HepG2 (cell line): ENCODE measurements around the gene GOT2. TPM values are rescaled to one million over a fixed set of nuclear protein-coding genes. Genes with fewer than 3 reads are reported as not detected.

ENCODE experiments used
- BHLHE40 ChIP-seq: IDR thresholded peaks from 2 replicates; pipeline ENCODE4 v1.6.1; 2011; ENCODE audit warnings: low read length, improper control_type of control experiment
- CCDC6 ChIP-seq: sonication (generic); formaldehyde crosslinking; IDR thresholded peaks from 2 replicates; pipeline ENCODE4 v1.8.1; 2022; ENCODE audit warnings: mild to moderate bottlenecking, missing genetic modification reagents, moderate library complexity
- CENPX ChIP-seq: sonication (generic); formaldehyde crosslinking; IDR thresholded peaks from 2 replicates; pipeline ENCODE4 v1.9.0; 2021; ENCODE audit warnings: mild to moderate bottlenecking, missing genetic modification reagents, moderate library complexity
- FIP1L1 ChIP-seq: fragments of 200-400 bp; formaldehyde crosslinking; IDR thresholded peaks from 2 replicates; pipeline ENCODE4 v1.6.1; 2018; ENCODE audit warnings: low read depth, mild to moderate bottlenecking, low read length, moderate library complexity, borderline replicate concordance; ENCODE audit not compliant: insufficient read depth
- FOXP4 ChIP-seq: sonication (generic); formaldehyde crosslinking; IDR thresholded peaks from 2 replicates; pipeline ENCODE4 v1.4.0; 2020; ENCODE audit warnings: missing genetic modification reagents
- GATA4 ChIP-seq: sonication (generic); IDR thresholded peaks from 2 replicates; pipeline ENCODE4 v1.6.1; 2016; ENCODE audit warnings: antibody characterized with exemption, low read depth, borderline replicate concordance
- HDAC6 ChIP-seq: fragments of 200-600 bp; sonication (generic); IDR thresholded peaks from 2 replicates; pipeline ENCODE4 v1.7.0; 2017; ENCODE audit warnings: mild to moderate bottlenecking, antibody characterized with exemption, low read length, low read depth
- HNF4A ChIP-seq: sonication (generic); formaldehyde crosslinking; IDR thresholded peaks from 2 replicates; pipeline ENCODE4 v1.4.0; 2020; ENCODE audit warnings: missing genetic modification reagents
- KLF11 ChIP-seq: IDR thresholded peaks from 2 replicates; pipeline ENCODE4 v1.6.1; 2016; ENCODE audit warnings: missing compliant biosample characterization
- MED13 ChIP-seq: sonication (generic); formaldehyde crosslinking; IDR thresholded peaks from 2 replicates; pipeline ENCODE4 v1.5.0; 2020; ENCODE audit warnings: missing genetic modification reagents
- MIER3 ChIP-seq: IDR thresholded peaks from 2 replicates; pipeline ENCODE4 v1.6.1; 2016; ENCODE audit warnings: missing compliant biosample characterization, borderline replicate concordance
- NFE2L1 ChIP-seq: sonication (generic); formaldehyde crosslinking; IDR thresholded peaks from 2 replicates; pipeline ENCODE4 v1.4.0; 2020; ENCODE audit warnings: missing genetic modification reagents, mild to moderate bottlenecking, borderline replicate concordance
- NR2F1 ChIP-seq, 2 experiments: fragments of 450-650 bp in 1 of 2; formaldehyde crosslinking in 1 of 2; IDR thresholded peaks; 2 replicates each; pipeline versions ENCODE4 v1.5.0 to v1.6.1; 2016 to 2020; ENCODE audit warnings: mild to moderate bottlenecking in 1 of 2, missing compliant biosample characterization in 1 of 2, missing genetic modification reagents in 1 of 2, moderate library complexity in 1 of 2
- PCBP2 ChIP-seq: fragments of 200-400 bp; formaldehyde crosslinking; optimal IDR thresholded peaks from 2 replicates; pipeline ENCODE3; 2018; ENCODE audit warnings: low read length, low read depth; ENCODE audit not compliant: poor library complexity, severe bottlenecking
- RAD21 ChIP-seq: fragments of 450-650 bp; formaldehyde crosslinking; IDR thresholded peaks from 2 replicates; pipeline ENCODE4 v1.5.0; 2020; ENCODE audit warnings: mild to moderate bottlenecking
- SIX1 ChIP-seq: sonication (generic); formaldehyde crosslinking; IDR thresholded peaks from 2 replicates; pipeline ENCODE4 v1.4.0; 2020; ENCODE audit warnings: missing genetic modification reagents, borderline replicate concordance
- STAG1 ChIP-seq: sonication (generic); formaldehyde crosslinking; IDR thresholded peaks from 2 replicates; pipeline ENCODE4 v1.4.0; 2020; ENCODE audit warnings: missing genetic modification reagents
- TEF ChIP-seq: sonication (generic); formaldehyde crosslinking; IDR thresholded peaks from 2 replicates; pipeline ENCODE4 v1.5.0; 2020; ENCODE audit warnings: missing genetic modification reagents
- THAP9 ChIP-seq: sonication (generic); formaldehyde crosslinking; IDR thresholded peaks from 2 replicates; pipeline ENCODE4; 2020; ENCODE audit warnings: missing genetic modification reagents, mild to moderate bottlenecking, borderline replicate concordance
- U2AF1 ChIP-seq: fragments of 200-400 bp; formaldehyde crosslinking; optimal IDR thresholded peaks from 2 replicates; pipeline ENCODE3; 2017; ENCODE audit warnings: mild to moderate bottlenecking, low read depth, low read length
- ZNF20 ChIP-seq: sonication (generic); formaldehyde crosslinking; IDR thresholded peaks from 2 replicates; pipeline ENCODE4 v1.4.0; 2020; ENCODE audit warnings: mild to moderate bottlenecking, moderate library complexity, missing genetic modification reagents
- ZNF543 ChIP-seq: sonication (generic); formaldehyde crosslinking; IDR thresholded peaks from 2 replicates; pipeline ENCODE4 v1.4.0; 2020; ENCODE audit warnings: mild to moderate bottlenecking, missing genetic modification reagents
- ZNF850 ChIP-seq: sonication (generic); formaldehyde crosslinking; conservative IDR thresholded peaks from 2 replicates; pipeline ENCODE4 v1.9.0; 2021; ENCODE audit warnings: mild to moderate bottlenecking, missing genetic modification reagents
- ZZZ3 ChIP-seq: sonication (generic); formaldehyde crosslinking; IDR thresholded peaks from 2 replicates; pipeline ENCODE4 v1.4.0; 2020; ENCODE audit warnings: missing genetic modification reagents, mild to moderate bottlenecking, borderline replicate concordance
- polyA plus RNA-seq, 8 experiments: library from polyadenylated mRNA; depleted of rRNA in 3 of 8; stranded (reverse) in 7 of 8; unstranded in 1 of 8; fragments of >200 nt; fragmentation: Illumina TruSeq in 4 of 8; extraction: Trizol in 4 of 8; gene quantifications; 2 replicates each; pipeline versions ENCODE4 v1.2.1 to v1.2.3, GENCODE V29; 2011 to 2016; ENCODE audit warnings: low read depth in 4 of 8, missing spikeins in 1 of 8, mixed read lengths in 1 of 8; ENCODE audit not compliant: insufficient read depth in 1 of 8
- total RNA-seq, 5 experiments: library from RNA; depleted of rRNA; stranded (reverse); fragments of >200 nt; fragmentation: Illumina TruSeq; extraction: Trizol; gene quantifications; 2 replicates each; pipeline ENCODE4 v1.2.3, GENCODE V29; 2016; ENCODE audit warnings: low read depth in 1 of 5

GOT2 gene
- total and polyA plus RNA-seq, 2 of the 13 experiments (the other 11 are each of a cell fraction or from before 2014, with no cell fraction given) = 32.6 to 121 TPM

DNA sequence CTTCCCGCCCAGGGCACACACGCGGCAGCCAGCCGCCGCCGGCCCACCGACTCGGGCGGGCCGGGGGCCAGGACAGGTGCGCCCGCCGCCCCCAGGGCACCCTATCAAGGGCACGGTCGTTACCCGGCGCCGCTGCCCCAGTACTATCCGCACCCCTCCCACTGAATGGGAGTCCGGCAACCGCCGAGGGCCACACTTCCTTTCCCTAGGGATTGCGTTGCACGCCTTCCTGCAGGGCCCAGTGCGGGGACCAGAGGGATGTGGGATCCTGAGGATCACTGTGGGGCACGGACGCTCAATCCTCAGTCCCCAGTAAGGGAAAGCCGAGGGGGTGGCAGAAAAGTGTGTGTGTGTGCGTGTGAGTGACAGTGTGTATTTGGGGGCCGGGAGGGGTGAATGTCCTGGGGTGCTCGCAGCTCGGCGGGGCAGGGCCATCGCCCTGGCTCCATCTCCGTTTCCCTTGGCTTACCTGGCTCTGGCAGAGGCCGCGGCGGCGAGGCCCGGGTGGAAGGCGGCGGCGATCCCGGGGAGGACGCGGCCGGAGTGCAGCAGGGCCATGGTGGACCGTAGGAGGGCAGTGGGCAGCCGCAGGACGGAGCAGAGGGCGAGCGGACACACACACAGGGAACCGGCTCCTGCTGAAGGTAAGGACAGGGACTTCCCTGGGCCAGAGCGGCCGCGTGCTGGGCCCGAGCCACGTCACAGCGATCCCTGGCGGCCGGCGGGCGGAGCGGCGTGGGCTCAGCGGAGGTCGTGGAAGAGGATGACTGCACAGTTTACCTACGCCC is at the start of gene GOT2 (continued):
- peak; percentile 93 for TF ChIP-seq THAP9
- peak; percentile 81; the same call in 1 of the 2 replicates for TF ChIP-seq ZNF543 (CRISPR knock-in tag)
- TF ChIP-seq HNF4A = peak; percentile 54
- peak; percentile 65 for TF ChIP-seq STAG1
- TF ChIP-seq HDAC6 = no peak
- TF ChIP-seq ZZZ3 (CRISPR knock-in tag) = peak; percentile 93
- 0 out of 2 replicates have a peak, but pooled peaks have one; percentile 28 for TF ChIP-seq GATA4
- peak; percentile 72 for TF ChIP-seq FOXP4 (CRISPR knock-in tag)
- peak; percentile 87 for TF ChIP-seq MED13
- TF ChIP-seq MIER3 (CRISPR knock-in tag) = peak; percentile 96
- TF ChIP-seq SIX1 (CRISPR knock-in tag) = no peak; the same call in 1 of the 2 replicates
- TF ChIP-seq CENPX = no peak
- TF ChIP-seq NR2F1 (CRISPR knock-in tag; IDR thresholded peaks at IDR 0.05) = no peak
- TF ChIP-seq BHLHE40 = peak; percentile 58; the same call in 1 of the 2 replicates
- TF ChIP-seq ZNF20 (CRISPR knock-in tag) = 0 out of 2 replicates have a peak, but pooled peaks have one; percentile 31
- TF ChIP-seq U2AF1 = no peak
- no peak for TF ChIP-seq PCBP2
- TF ChIP-seq KLF11 (CRISPR knock-in tag) = peak; percentile 92; the same call in 1 of the 2 replicates
- TF ChIP-seq RAD21 (CRISPR knock-in tag) = peak; percentile 88
- TF ChIP-seq NFE2L1 (CRISPR knock-in tag) = no peak
- TF ChIP-seq CCDC6 = peak; percentile 38; the same call in 1 of the 2 replicates
- peak; percentile 55; the same call in 1 of the 2 replicates for TF ChIP-seq TEF (CRISPR knock-in tag)
- TF ChIP-seq ZNF850 (CRISPR knock-in tag) = 0 out of 2 replicates have a peak, but pooled peaks have one; percentile 19
- TF ChIP-seq FIP1L1 = 0 out of 2 replicates have a peak, but pooled peaks have one; percentile 89
